Neuronal stem cell (in vitro differentiated cells): ENCODE measurements around the gene CABLES2.

Experiments
- DNase-seq: peaks from one replicate; pipeline ENCODE4 v3.0.0-alpha.2; 2013; ENCODE audit warnings: low spot score
- H2AFZ ChIP-seq: one replicate; pipeline ENCODE4 v1.6.1; 2013; ENCODE audit warnings: mild to moderate bottlenecking, low read length, inconsistent platforms
- H2AK5ac ChIP-seq: 2 replicates; pipeline ENCODE4 v1.6.1; 2013; ENCODE audit warnings: low read depth, mild to moderate bottlenecking, inconsistent platforms, low read length, moderate library complexity, mixed read lengths
- H2BK120ac ChIP-seq: 2 replicates; pipeline ENCODE4 v1.6.1; 2013; ENCODE audit warnings: low read depth, mild to moderate bottlenecking, inconsistent platforms, low read length, moderate library complexity, mixed read lengths
- H2BK12ac ChIP-seq: one replicate; pipeline ENCODE4 v1.6.1; 2013; ENCODE audit warnings: low read length, inconsistent platforms
- H2BK15ac ChIP-seq: 2 replicates; pipeline ENCODE4 v1.6.1; 2013; ENCODE audit warnings: mild to moderate bottlenecking, low read length, inconsistent platforms, mixed read lengths
- H2BK5ac ChIP-seq: one replicate; pipeline ENCODE4 v1.6.1; 2013; ENCODE audit warnings: inconsistent platforms, mild to moderate bottlenecking, low read length, moderate library complexity
- H3K14ac ChIP-seq: one replicate; pipeline ENCODE4 v1.6.1; 2013; ENCODE audit warnings: low read length, inconsistent platforms
- H3K18ac ChIP-seq: 2 replicates; pipeline ENCODE4 v1.6.1; 2013; ENCODE audit warnings: low read length, inconsistent platforms
- H3K23ac ChIP-seq: 2 replicates; pipeline ENCODE4 v1.6.1; 2013; ENCODE audit warnings: low read depth, mild to moderate bottlenecking, mixed read lengths, low read length, inconsistent platforms; ENCODE audit not compliant: poor library complexity
- H3K27ac ChIP-seq: replicated peaks from 3 replicates; pipeline ENCODE4 v1.5.1; 2013; ENCODE audit warnings: low read length, inconsistent platforms
- H3K27me3 ChIP-seq, 3 experiments: 2 replicates each; pipeline ENCODE4 v1.6.1; 2013; ENCODE audit warnings: low read length in 3 of 3, mild to moderate bottlenecking in 2 of 3, inconsistent platforms in 1 of 3, low read depth in 1 of 3, mixed read lengths in 1 of 3, moderate library complexity in 1 of 3; ENCODE audit not compliant: control insufficient read depth in 3 of 3, insufficient read depth in 3 of 3
- H3K36me3 ChIP-seq, 2 donors: replicated peaks in 1 of 2; 2 replicates each; pipeline ENCODE4 v1.6.1; 2013; ENCODE audit warnings: low read length in 2 of 2; ENCODE audit not compliant: control insufficient read depth in 2 of 2, insufficient read depth in 2 of 2
- H3K4ac ChIP-seq: 2 replicates; pipeline ENCODE4 v1.6.1; 2013; ENCODE audit warnings: inconsistent platforms, mild to moderate bottlenecking, low read length, moderate library complexity
- H3K4me1 ChIP-seq, 2 donors: 1 replicate in 1 of 2; 2 replicates in 1 of 2; pipeline ENCODE4 v1.6.1; 2013; ENCODE audit warnings: low read length in 2 of 2, low read depth in 1 of 2; ENCODE audit not compliant: control insufficient read depth in 2 of 2, insufficient read depth in 1 of 2
- H3K4me2 ChIP-seq: one replicate; pipeline ENCODE4 v1.6.1; 2013; ENCODE audit warnings: mild to moderate bottlenecking, low read length, inconsistent platforms; ENCODE audit not compliant: insufficient read depth, poor library complexity, severe bottlenecking
- H3K4me3 ChIP-seq, 2 donors: 2 replicates each; pipeline ENCODE4 v1.5.1; 2013; ENCODE audit warnings: low read length in 2 of 2, mild to moderate bottlenecking in 2 of 2, inconsistent platforms in 1 of 2, moderate library complexity in 1 of 2
- H3K79me1 ChIP-seq: one replicate; pipeline ENCODE4 v1.6.1; 2013; ENCODE audit warnings: low read depth, mild to moderate bottlenecking, inconsistent platforms, low read length, moderate library complexity
- H3K9ac ChIP-seq: one replicate; pipeline ENCODE4 v1.6.1; 2013; ENCODE audit warnings: mild to moderate bottlenecking, low read depth, low read length, inconsistent platforms; ENCODE audit not compliant: poor library complexity
- H3K9me3 ChIP-seq, 2 donors: replicated peaks in 1 of 2; 2 replicates each; pipeline versions ENCODE3 to v1.6.1; 2013; ENCODE audit warnings: low read length in 2 of 2, mild to moderate bottlenecking in 2 of 2, inconsistent platforms in 1 of 2, low read depth in 1 of 2, mixed read lengths in 1 of 2, moderate library complexity in 1 of 2; ENCODE audit not compliant: control insufficient read depth in 2 of 2, insufficient read depth in 1 of 2
- H4K8ac ChIP-seq: one replicate; pipeline ENCODE4 v1.6.1; 2013; ENCODE audit warnings: low read depth, mild to moderate bottlenecking, inconsistent platforms, low read length, moderate library complexity
- H4K91ac ChIP-seq: one replicate; pipeline ENCODE4 v1.6.1; 2013; ENCODE audit warnings: low read length, low read depth, mild to moderate bottlenecking, inconsistent platforms; ENCODE audit not compliant: poor library complexity
- WGBS, 2 donors: extraction: QIAGEN DNeasy Blood & Tissue Kit; methylation state at CpG; one replicate each; pipeline ENCODE4 v1.1.7; 2013; ENCODE audit warnings: missing lambda C conversion rate in 2 of 2, mixed read lengths in 1 of 2; ENCODE audit not compliant: insufficient read length in 2 of 2, insufficient replicate concordance in 1 of 2; ENCODE audit errors: extremely low coverage in 2 of 2; 5-methylcytosine and 5-hydroxymethylcytosine counted together

Gene CABLES2

DNA sequence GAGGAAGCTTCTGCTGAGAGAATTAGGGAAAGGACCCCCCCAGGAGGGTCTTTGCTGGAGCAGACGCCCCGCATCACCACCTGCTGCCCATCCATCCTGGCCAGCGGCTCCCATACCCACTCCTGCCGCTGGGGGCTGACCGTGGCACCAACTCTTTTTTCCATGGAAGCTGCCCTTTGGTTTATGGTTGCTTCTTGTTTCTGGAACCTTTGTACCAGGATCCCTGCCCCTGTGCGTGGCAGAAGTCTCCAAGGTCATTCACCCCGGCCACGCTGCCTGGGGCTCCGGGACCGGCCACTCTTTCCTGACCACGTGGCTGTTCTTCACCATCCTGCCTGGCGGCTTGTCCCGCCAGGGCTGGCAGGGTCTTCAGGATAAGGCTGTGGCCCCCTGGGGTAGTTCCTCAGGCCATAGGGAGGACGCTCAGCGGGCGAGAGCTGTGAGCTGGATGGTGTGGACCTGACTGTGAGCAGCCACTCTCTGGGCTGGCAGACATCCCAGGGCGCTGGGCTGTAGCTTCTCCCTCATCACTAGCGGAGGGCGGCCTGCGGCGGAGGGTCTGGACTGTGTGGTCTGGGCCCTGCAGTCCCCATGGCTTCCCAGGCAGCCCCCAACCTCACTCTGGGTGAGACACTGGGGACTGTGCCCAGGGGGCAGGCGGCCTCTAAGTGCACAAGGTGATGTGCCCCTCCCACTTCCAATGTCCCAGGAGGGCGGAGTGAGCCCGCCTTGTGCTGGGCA, 43.0 kb upstream of the CABLES2 start:
- Histone ChIP-seq H3K9me3 (no peaks in the 10 kb centered on the region), H3K4ac (no peak overlapping the region), H3K27ac (no peak overlapping the region), H3K9ac (peak overlapping the region; percentile 21), H3K79me1 (no peaks in the 10 kb centered on the region), H2BK5ac (no peak overlapping the region), H2BK12ac (peak overlapping the region; percentile 94), H3K4me3 (no peak overlapping the region), H3K4me2 (no peak overlapping the region), H3K18ac (peak overlapping the region; percentile 80), H3K4me1 (peaks cover 9 to 19% of the 10 kb centered on the region in 2 donors), H2AFZ (no peak overlapping the region), H2AK5ac (peak overlapping the region; percentile 99), H4K91ac (peak overlapping the region; percentile 72), H3K36me3 (no peaks in the 10 kb centered on the region), H3K14ac (no peak overlapping the region), H2BK15ac (peak overlapping the region; percentile 93), H3K27me3 (peaks cover 0 to 40% (median 0%) of the 10 kb centered on the region in 3 experiments), H3K23ac (peak overlapping the region; percentile 96), H4K8ac (peak overlapping the region; percentile 65), H2BK120ac (peak overlapping the region; percentile 94)
- WGBS, 2 donors = no CpG with 5 or more reads among the region's 24 CpGs
- no peak for DNase-seq

DNA sequence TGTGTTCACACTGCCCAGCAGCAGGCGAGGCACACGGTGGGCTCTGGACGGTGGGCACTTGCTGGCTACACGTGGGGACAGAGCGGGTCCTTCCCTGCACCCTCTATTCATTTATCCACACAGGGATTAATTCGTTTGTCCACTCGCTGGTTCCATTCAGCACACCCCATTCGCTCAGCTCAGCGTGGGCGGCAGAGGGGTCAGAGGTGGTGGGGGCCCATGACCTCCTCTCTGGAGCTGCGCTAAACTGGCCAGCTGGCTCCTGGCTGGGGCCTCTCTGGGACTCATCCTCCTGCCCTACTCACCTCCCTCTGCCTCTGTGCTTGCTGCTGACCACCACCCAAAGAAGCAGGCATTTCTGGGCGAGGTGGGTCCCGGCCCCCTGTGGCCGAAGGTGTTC, 41.7 kb upstream of the CABLES2 start:
- Histone ChIP-seq H4K8ac (no peak overlapping the region), H2BK12ac (no peak overlapping the region), H3K23ac (no peak overlapping the region), H3K9me3 (no peaks in the 10 kb centered on the region), H3K27me3 (peaks cover 0 to 33% (median 0%) of the 10 kb centered on the region in 3 experiments), H3K4me1 (peaks cover 9 to 17% of the 10 kb centered on the region in 2 donors), H3K4me2 (no peak overlapping the region), H2AK5ac (peak overlapping the region; percentile 99), H3K36me3 (no peaks in the 10 kb centered on the region), H4K91ac (no peak overlapping the region), H3K4me3 (no peak overlapping the region), H2BK15ac (peak overlapping the region; percentile 38), H3K4ac (peak overlapping the region; percentile 38), H2AFZ (peak overlapping the region; percentile 21), H3K14ac (peak overlapping the region; percentile 84), H2BK5ac (peak overlapping the region; percentile 69), H3K9ac (no peak overlapping the region), H3K18ac (peak overlapping the region; percentile 90), H3K27ac (no peak overlapping the region), H2BK120ac (no peak overlapping the region), H3K79me1 (no peaks in the 10 kb centered on the region)
- WGBS, 2 donors = no CpG with 5 or more reads among the region's 14 CpGs
- DNase-seq = peak; percentile 33

DNA sequence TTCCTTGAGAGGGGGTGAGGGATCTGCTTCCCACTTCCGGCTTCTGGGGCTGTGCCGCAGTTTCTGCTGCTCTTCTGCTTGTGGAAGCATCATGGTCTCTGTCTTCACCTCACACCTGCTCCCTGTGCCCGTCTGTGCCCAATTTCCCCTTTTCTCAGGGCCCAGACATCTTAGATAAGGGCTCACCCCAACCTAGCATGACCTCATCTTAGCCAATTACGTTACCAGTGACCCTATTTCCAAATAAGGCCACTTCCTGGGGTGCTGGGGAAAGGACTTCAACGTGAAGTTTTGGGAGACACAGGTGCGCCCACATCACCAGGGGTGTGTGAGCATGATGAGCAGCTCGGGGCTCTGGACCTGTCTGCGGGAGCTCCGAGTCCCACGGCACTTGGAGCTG, 41.0 kb upstream of the CABLES2 start:
- H2BK12ac ChIP-seq = peak overlapping the region; percentile 73
- no CpG with 5 or more reads among the region's 10 CpGs for WGBS, 2 donors

More for the DNA sequence above, 41.0 kb upstream of the CABLES2 start:
- Histone ChIP-seq H4K91ac (no peak overlapping the region), H3K27ac (no peak overlapping the region), H3K36me3 (no peaks in the 10 kb centered on the region), H2BK120ac (no peak overlapping the region), H3K4me2 (no peak overlapping the region), H4K8ac (no peak overlapping the region), H3K79me1 (no peaks in the 10 kb centered on the region), H3K4me1 (peaks cover 9 to 17% of the 10 kb centered on the region in 2 donors), H3K23ac (no peak overlapping the region), H2BK15ac (peak overlapping the region; percentile 87), H3K9ac (no peak overlapping the region), H2AK5ac (peak overlapping the region; percentile 99), H3K4ac (no peak overlapping the region), H3K4me3 (no peak overlapping the region), H2AFZ (no peak overlapping the region), H2BK5ac (peak overlapping the region; percentile 69), H3K27me3 (peaks cover 0 to 27% (median 0%) of the 10 kb centered on the region in 3 experiments), H3K14ac (peak overlapping the region; percentile 58), H3K18ac (peak overlapping the region; percentile 90), H3K9me3 (no peaks in the 10 kb centered on the region)
- no peak for DNase-seq
